SK-N-DZ (cell line): ENCODE data around the gene RMND5A.

Source experiments
- DNase-seq: peaks from one replicate; pipeline ENCODE4 v3.0.0-alpha.2; 2015; ENCODE audit warnings: low spot score

RMND5A gene

GRCh38 chr2:86790676-86791572 lies 70.8 kb downstream of the RMND5A start, which contains the start of gene CD8A:
Gene CD8A, minus strand, starts transcription at chr2:86790913. Its CDS starts 88 bp downstream, at chr2:86790825.
- no peak for DNase-seq

- peak; percentile 20 for DNase-seq
These were observed 71.5 kb downstream of the RMND5A start for GRCh38 chr2:86791573-86791972.

- DNase-seq = no peak
These were observed 73.7 kb downstream of the RMND5A start for GRCh38 chr2:86793752-86794151.

- no peak for DNase-seq
These were observed 74.8 kb downstream of the RMND5A start for GRCh38 chr2:86794861-86795260.

DNA sequence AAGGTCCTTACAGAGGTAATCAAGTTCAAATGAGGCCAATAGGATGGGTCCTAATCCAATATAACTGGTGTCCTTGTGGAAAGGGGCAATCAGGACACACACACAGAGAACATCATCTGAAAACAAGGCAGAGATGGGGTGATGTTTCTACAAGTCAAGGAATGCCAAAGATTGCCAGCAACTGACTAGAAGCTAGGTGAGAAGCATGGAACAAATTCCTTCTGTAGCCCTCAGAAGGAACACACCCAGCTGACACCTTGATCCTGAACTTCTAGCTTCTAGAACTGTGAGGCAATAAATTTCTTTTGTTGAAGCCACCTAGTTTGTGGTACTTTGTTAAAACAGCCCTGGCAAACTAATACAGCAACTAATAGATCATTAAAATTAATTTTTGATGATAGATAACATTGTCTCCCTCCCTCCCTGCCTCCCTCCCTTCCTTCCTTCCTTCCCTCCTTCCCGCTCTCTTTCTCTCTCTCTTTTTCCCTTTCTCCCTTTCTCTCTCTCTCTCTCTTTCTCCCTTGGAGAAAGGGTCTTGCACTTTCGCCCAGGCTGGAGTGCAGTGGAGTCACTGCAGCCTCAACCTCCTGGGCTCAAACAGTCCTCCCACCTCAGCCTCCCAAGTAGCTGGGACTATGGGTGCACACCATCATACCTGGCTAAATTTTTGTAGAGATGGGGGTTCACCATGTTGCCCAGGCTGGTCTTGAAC lies 80.9 kb downstream of the RMND5A start:
- DNase-seq = no peak

- DNase-seq = no peak
These were observed 86.2 kb downstream of the RMND5A start for GRCh38 chr2:86806059-86806857.

- no peak for DNase-seq
These were observed 87.0 kb downstream of the RMND5A start for GRCh38 chr2:86807133-86807467.

DNA sequence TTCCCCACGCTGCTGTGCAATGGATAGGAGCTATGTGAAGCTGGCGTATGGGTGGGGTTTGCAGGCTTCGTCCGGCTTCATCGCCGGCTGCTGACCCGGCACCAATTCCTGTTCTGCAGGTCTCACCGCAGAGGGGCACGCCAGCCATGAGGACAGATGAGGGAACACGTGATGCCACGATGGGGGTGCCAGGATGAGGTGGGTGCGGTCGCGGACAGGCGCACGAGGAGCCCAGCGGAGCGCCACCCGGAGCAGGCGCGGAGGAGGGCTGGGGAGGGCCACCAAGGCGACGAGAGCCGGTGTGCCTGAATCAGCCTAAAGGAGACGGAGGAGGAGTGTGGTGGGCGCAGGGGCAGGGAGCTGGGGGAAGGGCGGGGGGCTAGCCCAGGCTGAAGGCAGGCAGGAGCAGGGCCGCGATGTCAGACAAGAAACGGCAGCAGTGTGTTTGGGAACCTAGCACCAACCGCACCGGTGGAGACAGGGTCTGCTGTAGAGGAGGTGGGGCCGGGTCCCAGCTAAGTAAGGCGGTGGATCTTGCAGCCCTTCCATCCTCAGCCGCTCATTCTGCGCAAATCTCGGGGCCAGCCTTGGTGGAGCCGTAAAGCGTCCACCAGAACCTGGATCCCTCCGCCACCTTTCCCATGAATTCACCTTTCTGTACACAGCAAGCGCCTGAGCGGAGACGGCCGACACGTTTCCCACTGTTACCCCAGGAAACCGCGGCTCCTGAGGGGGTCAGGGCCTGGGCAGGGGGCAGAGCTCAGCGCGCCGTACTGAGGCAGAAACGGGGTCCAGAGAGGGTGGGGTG lies 87.6 kb downstream of the RMND5A start:
- DNase-seq = peak; percentile 82

DNA sequence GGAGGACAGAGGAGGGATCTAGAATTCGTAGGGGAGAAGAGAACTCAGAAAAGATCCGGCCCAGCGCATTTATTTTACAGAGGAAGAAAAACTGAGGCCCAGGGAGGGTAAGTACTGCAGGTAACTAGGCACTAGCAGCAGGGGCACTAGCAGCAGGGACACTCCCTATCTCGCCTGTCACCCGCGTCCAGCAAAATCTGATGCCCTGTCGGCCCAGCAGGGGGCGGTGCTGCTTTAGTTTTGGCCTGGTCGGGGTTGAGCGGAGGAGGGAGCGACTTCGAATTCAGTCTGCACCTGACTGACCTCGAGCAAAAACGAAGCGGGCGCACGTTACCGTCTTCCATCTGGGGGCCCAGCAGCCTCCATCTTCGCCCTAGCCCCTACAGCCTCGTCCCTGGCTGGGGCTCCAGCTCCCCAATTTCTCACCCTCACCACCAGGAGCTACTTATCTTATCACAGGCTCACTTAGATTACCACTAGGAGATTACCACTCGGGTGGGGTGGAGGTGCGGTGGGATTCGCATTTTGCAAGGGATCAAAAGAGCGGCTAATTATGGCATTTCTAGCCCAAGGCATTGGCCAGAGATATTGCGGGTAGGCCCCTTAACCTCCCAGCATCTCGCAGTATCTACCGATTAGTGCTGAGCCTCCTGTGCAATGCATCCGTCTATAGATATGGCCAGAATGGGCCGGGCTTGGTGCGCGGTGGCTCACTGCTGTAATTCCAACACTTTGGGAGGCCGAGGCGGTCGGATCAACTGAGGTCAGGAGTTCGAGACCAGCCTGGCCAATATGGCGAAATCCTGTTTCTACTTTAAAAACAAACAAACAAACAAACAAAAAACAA lies 88.4 kb downstream of the RMND5A start:
- peak; percentile 90 for DNase-seq

GRCh38 chr2:86809481-86810121 lies 89.5 kb downstream of the RMND5A start:
- DNase-seq = no peak

- DNase-seq = no peak
These were observed 95.5 kb downstream of the RMND5A start for GRCh38 chr2:86815611-86816010.

DNA sequence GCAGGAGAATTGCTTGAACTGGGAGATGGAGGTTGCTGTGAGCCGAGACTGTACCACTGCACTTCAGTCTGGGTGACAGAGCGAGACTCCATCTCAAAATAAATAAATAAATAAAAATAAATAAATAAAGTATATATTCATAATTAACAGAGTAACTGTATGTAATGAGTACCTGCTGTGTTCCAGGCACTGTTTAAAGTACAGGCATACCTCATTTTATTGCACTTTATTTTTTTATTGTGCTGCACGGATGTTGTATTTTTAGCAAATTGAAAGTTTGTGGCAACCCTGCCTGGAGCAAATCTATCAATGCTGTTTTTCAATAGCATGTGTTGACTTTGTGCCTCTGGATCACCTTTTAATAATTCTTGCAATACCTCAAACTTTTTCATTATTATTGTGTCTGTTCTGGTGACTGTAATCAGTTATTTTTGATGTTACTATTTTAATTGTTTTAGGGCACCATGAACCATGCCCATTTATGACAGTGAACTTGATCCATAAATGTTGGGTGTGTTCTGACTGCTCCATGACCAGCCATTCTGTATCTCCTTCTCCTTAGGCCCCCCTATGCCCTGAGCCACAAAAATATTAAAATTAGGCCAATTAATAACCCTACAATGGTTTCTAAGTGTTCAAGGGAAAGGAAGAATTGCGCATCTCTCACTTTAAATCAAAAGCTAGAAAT lies 98.2 kb downstream of the RMND5A start:
- DNase-seq = no peak

- DNase-seq = no peak
These were observed 98.9 kb downstream of the RMND5A start for GRCh38 chr2:86818957-86819356.

DNA sequence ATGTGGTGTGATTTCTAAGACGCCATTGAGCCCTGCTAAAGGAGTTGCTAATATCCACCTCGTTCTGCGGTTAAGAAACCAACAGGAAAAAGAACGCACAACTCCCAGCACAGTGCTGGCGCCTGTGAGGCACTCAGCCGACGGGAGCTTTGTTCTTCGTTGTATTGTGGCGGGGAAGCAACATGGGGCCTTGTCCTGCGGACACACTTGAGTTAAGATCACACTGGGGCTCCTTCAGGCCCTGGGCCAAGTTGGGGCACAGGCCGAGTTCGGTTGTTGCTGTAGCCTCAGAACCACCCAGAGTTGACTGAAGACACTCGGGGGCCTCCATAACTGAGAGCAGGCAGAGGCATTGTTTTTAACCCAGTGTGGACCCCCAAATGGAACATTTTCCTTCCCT lies 101.2 kb downstream of the RMND5A start:
- DNase-seq = no peak

GRCh38 chr2:86821842-86822241 lies 101.8 kb downstream of the RMND5A start:
- no peak for DNase-seq

DNA sequence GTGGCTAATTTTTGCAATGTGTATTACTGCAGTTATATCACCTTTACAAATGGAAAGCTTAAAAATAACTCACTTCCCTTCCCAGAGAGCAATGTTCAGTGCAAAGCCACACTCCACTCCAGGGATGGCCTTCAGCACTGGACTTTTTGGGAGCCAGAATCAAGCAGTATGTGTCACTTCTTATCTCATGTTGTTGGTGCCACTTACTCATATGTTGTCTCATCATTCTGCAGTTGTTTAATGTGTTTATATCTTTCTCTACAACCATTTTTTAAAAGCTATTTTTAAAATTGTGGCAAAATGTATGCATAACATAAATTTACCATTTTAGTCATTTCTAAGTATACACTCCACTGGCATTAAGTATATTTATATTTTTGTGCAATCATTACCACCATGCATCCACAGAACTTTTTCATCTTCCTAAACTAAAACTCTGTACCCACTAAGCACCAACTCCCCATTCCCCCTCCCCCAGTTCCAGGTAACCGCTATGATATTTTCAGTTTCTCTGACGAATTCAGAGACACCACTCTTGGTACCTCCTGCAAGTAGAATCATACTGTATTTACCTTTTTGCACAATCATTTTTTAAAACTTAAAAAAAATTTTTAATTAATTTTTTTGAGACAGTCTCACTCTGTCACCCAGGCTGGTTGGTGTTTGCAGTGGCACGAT lies 102.7 kb downstream of the RMND5A start:
- DNase-seq = no peak

- no peak for DNase-seq
These were observed 105.1 kb downstream of the RMND5A start for GRCh38 chr2:86825036-86825692.
